HUDEP-2 (cell line): ENCODE data around the gene TMSB10.
A peak's percentile ranks its signal among the peaks of the same experiment; 100 is the strongest.
"Not testable (repeated sequence)": the region's sequence is repeated elsewhere in the genome, so short reads cannot be mapped to it uniquely, and the experiment has no call there.

Source experiments
- DNase-seq, 76 experiments: peaks; one replicate each; lab custom pipeline; 2025; ENCODE audit not compliant: unreplicated experiment in 76 of 76; lab: John Stamatoyannopoulos, UW

Gene TMSB10

GRCh38 chr2:84925724-84926376 lies 20.4 kb downstream of the TMSB10 start:
- peak in 75 of 76 experiments; percentile 54 to 98 (median 94) for DNase-seq

GRCh38 chr2:84927275-84927627 lies 21.8 kb downstream of the TMSB10 start:
- no peak for DNase-seq

- no peak for DNase-seq
Observed at GRCh38 chr2:84931384-84931821, 25.9 kb downstream of the TMSB10 start.

- peak in 1 of 76 experiments; percentile 51 for DNase-seq
Observed at GRCh38 chr2:84938194-84938879, 32.9 kb downstream of the TMSB10 start.

GRCh38 chr2:84939426-84940087 lies 34.1 kb downstream of the TMSB10 start:
- peak in 1 of 76 experiments; percentile 3 for DNase-seq

- DNase-seq, result no peak
Observed at GRCh38 chr2:84940088-84940470, 34.6 kb downstream of the TMSB10 start.

GRCh38 chr2:84940831-84941412 lies 35.5 kb downstream of the TMSB10 start:
- DNase-seq, result no peak

GRCh38 chr2:84942166-84942565 lies 36.7 kb downstream of the TMSB10 start:
- DNase-seq, result no peak

- no peak for DNase-seq
Observed at GRCh38 chr2:84942964-84943421, 37.5 kb downstream of the TMSB10 start.

- no peak for DNase-seq
Observed at GRCh38 chr2:84944295-84944909, 38.9 kb downstream of the TMSB10 start.

- not testable (repeated sequence) for DNase-seq
Observed at GRCh38 chr2:84945838-84946203, 40.4 kb downstream of the TMSB10 start.

- no peak for DNase-seq
Observed at GRCh38 chr2:84946204-84947009, 41.0 kb downstream of the TMSB10 start.

GRCh38 chr2:84947010-84947593 lies 41.6 kb downstream of the TMSB10 start:
- DNase-seq, result no peak

- DNase-seq, result no peak
Observed at GRCh38 chr2:84953535-84953934, 48.1 kb downstream of the TMSB10 start.

GRCh38 chr2:84954329-84954728 lies 48.9 kb downstream of the TMSB10 start:
- no peak for DNase-seq
